B cell (primary cell): ENCODE results near the gene OTULIN. TPM values are rescaled to one million over a fixed set of nuclear protein-coding genes. Genes with fewer than 3 reads are reported as not detected.

ENCODE experiments used
- ATAC-seq: fragments of 200-7000 bp; cut with Tn5 transposase; one replicate; pipeline ENCODE4 v1.10.0; 2021; ENCODE audit warnings: low read depth, mild to moderate bottlenecking, moderate number of reproducible peaks, moderate library complexity
- CTCF ChIA-PET: fragments of 350-600 bp; sonication (Branson Sonifier 250); formaldehyde crosslinking; loops from one replicate; lab custom pipeline; 2021; ENCODE audit warnings: antibody characterized with exemption, inconsistent platforms; lab: Charles Lee
- POLR2A ChIA-PET: fragments of 350-600 bp; sonication (Branson Sonifier 250); formaldehyde crosslinking; loops from one replicate; lab custom pipeline; 2021; ENCODE audit warnings: antibody characterized with exemption; lab: Charles Lee
- DNase-seq: peaks from one replicate; pipeline ENCODE4 v3.0.0; 2013
- H2AFZ ChIP-seq: 2 replicates; pipeline ENCODE4 v1.6.1; 2012; ENCODE audit warnings: mild to moderate bottlenecking, low read depth, low read length; ENCODE audit not compliant: insufficient read depth, poor library complexity, severe bottlenecking
- H3K27ac ChIP-seq, 2 donors: 1 replicate in 1 of 2; 2 replicates in 1 of 2; pipeline ENCODE4 v1.5.1; 2012 to 2013; ENCODE audit warnings: low read length in 2 of 2, mild to moderate bottlenecking in 2 of 2, moderate library complexity in 1 of 2
- H3K27me3 ChIP-seq, 4 experiments: fragments of 200-600 bp in 1 of 4; sonication (generic) in 1 of 4; replicated peaks in 1 of 4; 1 replicate in 2 of 4; 2 replicates in 2 of 4; pipeline versions ENCODE4 v1.6.1 to v1.7.0; 2013 to 2016; ENCODE audit warnings: low read length in 3 of 4, mild to moderate bottlenecking in 2 of 4, mixed read lengths in 1 of 4, moderate library complexity in 1 of 4; ENCODE audit not compliant: insufficient read depth in 4 of 4, control insufficient read depth in 3 of 4; ENCODE audit errors: control extremely low read depth in 1 of 4
- H3K36me3 ChIP-seq, 2 experiments: replicated peaks in 1 of 2; 1 replicate in 1 of 2; 2 replicates in 1 of 2; pipeline versions ENCODE4 v1.6.1 to v1.7.1; 2013; ENCODE audit warnings: low read length in 1 of 2; ENCODE audit not compliant: insufficient read depth in 2 of 2, control insufficient read depth in 1 of 2; ENCODE audit errors: control extremely low read depth in 1 of 2, extremely low read depth in 1 of 2
- H3K4me1 ChIP-seq, 2 donors: fragments of 200-600 bp in 1 of 2; sonication (generic) in 1 of 2; 1 replicate in 1 of 2; 2 replicates in 1 of 2; pipeline versions ENCODE4 v1.5.1 to v1.6.1; 2013 to 2017; ENCODE audit warnings: low read length in 2 of 2; ENCODE audit not compliant: control insufficient read depth in 2 of 2, insufficient read depth in 2 of 2
- H3K4me2 ChIP-seq: replicated peaks from 2 replicates; pipeline ENCODE3; 2012; ENCODE audit warnings: mild to moderate bottlenecking, low read depth, low read length; ENCODE audit not compliant: poor library complexity, severe bottlenecking
- H3K4me3 ChIP-seq, 5 experiments: fragments of 200-600 bp in 1 of 5; sonication (generic) in 1 of 5; 1 replicate in 3 of 5; 2 replicates in 2 of 5; pipeline versions ENCODE4 v1.5.1 to v1.7.0; 2011 to 2016; ENCODE audit warnings: low read length in 4 of 5, mild to moderate bottlenecking in 4 of 5, low read depth in 2 of 5, control low read depth in 1 of 5, moderate library complexity in 1 of 5; ENCODE audit not compliant: insufficient read depth in 1 of 5; ENCODE audit errors: control extremely low read depth in 1 of 5, extremely low read depth in 1 of 5
- H3K79me2 ChIP-seq: fragments of 200-600 bp; sonication (generic); one replicate; pipeline ENCODE4 v1.6.0; 2016; ENCODE audit warnings: low read length; ENCODE audit not compliant: control insufficient read depth, insufficient read depth
- H3K9ac ChIP-seq: fragments of 200-600 bp; sonication (generic); 2 replicates; pipeline ENCODE4 v1.6.1; 2017; ENCODE audit warnings: mild to moderate bottlenecking, low read length, moderate library complexity
- H3K9me3 ChIP-seq, 3 donors: one replicate each; pipeline versions ENCODE4 v1.6.1 to v1.7.1; 2013; ENCODE audit warnings: low read length in 2 of 3; ENCODE audit not compliant: control insufficient read depth in 2 of 3, insufficient read depth in 1 of 3; ENCODE audit errors: control extremely low read depth in 1 of 3
- H4K20me1 ChIP-seq: 2 replicates; pipeline ENCODE4 v1.6.0; 2012; ENCODE audit warnings: mild to moderate bottlenecking, low read length; ENCODE audit not compliant: insufficient read depth, control insufficient read depth, poor library complexity, severe bottlenecking
- H3K27ac Mint-ChIP-seq: one replicate; pipeline ENCODE4 v1.8.0; 2021; ENCODE audit warnings: mixed read lengths
- H3K27me3 Mint-ChIP-seq: one replicate; pipeline ENCODE4 v1.8.0; 2021; ENCODE audit warnings: mixed read lengths
- H3K4me1 Mint-ChIP-seq: one replicate; pipeline ENCODE4 v1.8.0; 2021; ENCODE audit warnings: mixed read lengths
- H3K4me3 Mint-ChIP-seq: one replicate; pipeline ENCODE4 v1.8.0; 2021; ENCODE audit warnings: mixed read lengths
- H3K9me3 Mint-ChIP-seq: one replicate; pipeline ENCODE4 v1.8.0; 2022; ENCODE audit warnings: mixed read lengths; ENCODE audit not compliant: insufficient read depth
- CTCF ChIP-seq: fragments of 200-600 bp; IDR thresholded peaks from one replicate; pipeline ENCODE4 v1.8.0; 2022; ENCODE audit warnings: antibody characterized with exemption, mild to moderate bottlenecking
- EZH2 ChIP-seq: IDR thresholded peaks from 2 replicates; pipeline ENCODE4 v1.6.1; 2012; ENCODE audit warnings: borderline replicate concordance, low read depth, mild to moderate bottlenecking, moderate library complexity, low read length; ENCODE audit not compliant: insufficient read depth, poor library complexity, severe bottlenecking
- WGBS: methylation state at CpG from one replicate; pipeline ENCODE4 v1.1.5; 2013; ENCODE audit warnings: missing lambda C conversion rate; ENCODE audit not compliant: insufficient coverage; 5-methylcytosine and 5-hydroxymethylcytosine counted together
- intact Hi-C: fragments of 100-400 bp; cut with micrococcal nuclease; formaldehyde crosslinking; loops from one replicate; pipeline ENCODE4 v1.10.0; 2022
- polyA plus RNA-seq: library from polyadenylated mRNA; depleted of rRNA; stranded (reverse); fragments of >200 nt; gene quantifications from 2 replicates; pipeline ENCODE4 v1.2.3, GENCODE V29; 2012
- total RNA-seq, 2 donors: library from RNA; stranded (reverse); fragments of 120-200 nt in 1 of 2; gene quantifications; 1 replicate in 1 of 2; 2 replicates in 1 of 2; pipeline versions ENCODE4 v1.2.3 to v1.2.4, GENCODE V29; 2013 to 2022

Gene OTULIN
- total and polyA plus RNA-seq, 2 donors (not counting 1 experiment from before 2014, with no cell fraction given), result 8.4 to 64.4 TPM

- Mint-ChIP-seq H3K27ac (peak overlapping the region; percentile 86), H3K9me3 (no peaks in the 10 kb centered on the region), H3K4me3 (peak overlapping the region; percentile 43), H3K4me1 (peaks cover 27% of the 10 kb centered on the region), H3K27me3 (no peaks in the 10 kb centered on the region)
- ATAC-seq (peak; percentile 66), DNase-seq (peak; percentile 47)
- CTCF ChIA-PET, result interaction anchor here (1.1 to 4.4 kb wide), 2 partner anchors 10 to 20 kb away, joined by 3 to 24 read pairs; no protein-coding TSS in a partner anchor
- peak overlapping the region; percentile 17 for H3K9ac ChIP-seq
- TF ChIP-seq EZH2, result no peak
- TF ChIP-seq CTCF, result no peak
- POLR2A ChIA-PET, result no interaction called here
- peaks cover 2 to 50% of the 10 kb centered on the region in 2 experiments for H3K36me3 ChIP-seq
- peak overlapping the region; percentile 42 to 75 for H3K27ac ChIP-seq
- H3K27me3 ChIP-seq, result no peaks in the 10 kb centered on the region
- H2AFZ ChIP-seq, result no peak overlapping the region
- no peaks in the 10 kb centered on the region for H3K9me3 ChIP-seq
- intact Hi-C loops, result no loop called here
- no peak overlapping the region for H3K4me3 ChIP-seq
- H3K4me2 ChIP-seq, result peak overlapping the region; percentile 38
- no peaks in the 10 kb centered on the region for H3K79me2 ChIP-seq
- H4K20me1 ChIP-seq, result no peaks in the 10 kb centered on the region
- peaks cover 15 to 16% of the 10 kb centered on the region in 2 donors for H3K4me1 ChIP-seq
- WGBS, result 41% methylated on average over 3 of the region's 6 CpGs
Measured at GRCh38 chr5:14706615-14707021, 42.1 kb downstream of the OTULIN start.

GRCh38 chr5:14707811-14708390, 43.4 kb downstream of the OTULIN start:
- Histone ChIP-seq H3K9me3 (no peaks in the 10 kb centered on the region), H3K27ac (peak overlapping the region; percentile 2 to 75), H4K20me1 (no peaks in the 10 kb centered on the region), H3K27me3 (no peaks in the 10 kb centered on the region), H3K4me1 (peaks cover 15 to 16% of the 10 kb centered on the region in 2 donors), H3K79me2 (no peaks in the 10 kb centered on the region), H3K4me2 (no peak overlapping the region), H3K4me3 (no peak overlapping the region), H3K36me3 (peaks cover 2 to 52% of the 10 kb centered on the region in 2 experiments), H3K9ac (no peak overlapping the region), H2AFZ (no peak overlapping the region)
- 100% methylated on average over 9 of the region's 9 CpGs for WGBS
- TF ChIP-seq CTCF (no peak), EZH2 (no peak)
- Mint-ChIP-seq H3K27ac (peak overlapping the region; percentile 57), H3K27me3 (no peaks in the 10 kb centered on the region), H3K4me3 (no peak overlapping the region), H3K9me3 (no peaks in the 10 kb centered on the region), H3K4me1 (peaks cover 27% of the 10 kb centered on the region)
- no peak for ATAC-seq
- POLR2A ChIA-PET, result no interaction called here
- CTCF ChIA-PET, result interaction anchor here (0.7 to 4.4 kb wide), 3 partner anchors 19 to 249 kb away, joined by 3 to 24 read pairs (median 3); no protein-coding TSS in a partner anchor
- DNase-seq, result no peak
- intact Hi-C loops, result no loop called here
